HG03175 (cell line): ENCODE data around the gene EIF4E1B.

Experiments used
- ATAC-seq: cut with Tn5 transposase; IDR thresholded peaks from one replicate; pipeline ENCODE4 v1.9.1; 2021; ENCODE audit warnings: mild to moderate bottlenecking, moderate library complexity; ENCODE audit not compliant: unreplicated experiment

The EIF4E1B gene

GRCh38 chr5:176680226-176680563, 49.7 kb downstream of the EIF4E1B start:
- ATAC-seq: no peak

GRCh38 chr5:176682016-176682531, 51.6 kb downstream of the EIF4E1B start:
- no peak for ATAC-seq

GRCh38 chr5:176685010-176685409, 54.5 kb downstream of the EIF4E1B start:
- ATAC-seq: no peak

- ATAC-seq: no peak
Observed at GRCh38 chr5:176687247-176687646, 56.8 kb downstream of the EIF4E1B start.

- no peak for ATAC-seq
Observed at GRCh38 chr5:176687881-176688280, 57.4 kb downstream of the EIF4E1B start.

GRCh38 chr5:176690911-176691310, 60.4 kb downstream of the EIF4E1B start:
- no peak for ATAC-seq

- no peak for ATAC-seq
Observed at GRCh38 chr5:176691524-176691923, 61.0 kb downstream of the EIF4E1B start.

GRCh38 chr5:176692326-176692725, 61.9 kb downstream of the EIF4E1B start:
- ATAC-seq: no peak

- no peak for ATAC-seq
Observed at GRCh38 chr5:176692839-176693476, 62.5 kb downstream of the EIF4E1B start.

GRCh38 chr5:176693477-176693851, 63.0 kb downstream of the EIF4E1B start:
- no peak for ATAC-seq

- no peak for ATAC-seq
Observed at GRCh38 chr5:176694146-176694545, 63.7 kb downstream of the EIF4E1B start.

- no peak for ATAC-seq
Observed at GRCh38 chr5:176694631-176695030, 64.2 kb downstream of the EIF4E1B start.

- ATAC-seq: no peak
Observed at GRCh38 chr5:176695073-176695472, 64.6 kb downstream of the EIF4E1B start.
